Gastroesophageal sphincter (tissue), 3 donors: ENCODE results near the gene NSFL1C.

ENCODE experiments used
- EP300 ChIP-seq: sonication (generic); formaldehyde crosslinking; IDR thresholded peaks from one replicate; pipeline ENCODE4 v1.6.1; 2017; ENCODE audit warnings: antibody characterized with exemption, mild to moderate bottlenecking
- POLR2A ChIP-seq, 2 donors: fragments of 450-650 bp; IDR thresholded peaks; one replicate each; pipeline ENCODE4 v1.6.1; 2017; ENCODE audit warnings: antibody characterized with exemption in 2 of 2, mild to moderate bottlenecking in 2 of 2, moderate library complexity in 1 of 2
- TF ChIP-seq, protein P1 (sequence below), 4 experiments: fragments of 200-600 bp in 2 of 4; fragments of 450-650 bp in 2 of 4; sonication (generic) in 1 of 4; IDR thresholded peaks; one replicate each; pipeline ENCODE4 v1.5.1; 2017 to 2019; ENCODE audit warnings: antibody characterized with exemption in 4 of 4, mild to moderate bottlenecking in 2 of 4, moderate library complexity in 2 of 4

DNA sequence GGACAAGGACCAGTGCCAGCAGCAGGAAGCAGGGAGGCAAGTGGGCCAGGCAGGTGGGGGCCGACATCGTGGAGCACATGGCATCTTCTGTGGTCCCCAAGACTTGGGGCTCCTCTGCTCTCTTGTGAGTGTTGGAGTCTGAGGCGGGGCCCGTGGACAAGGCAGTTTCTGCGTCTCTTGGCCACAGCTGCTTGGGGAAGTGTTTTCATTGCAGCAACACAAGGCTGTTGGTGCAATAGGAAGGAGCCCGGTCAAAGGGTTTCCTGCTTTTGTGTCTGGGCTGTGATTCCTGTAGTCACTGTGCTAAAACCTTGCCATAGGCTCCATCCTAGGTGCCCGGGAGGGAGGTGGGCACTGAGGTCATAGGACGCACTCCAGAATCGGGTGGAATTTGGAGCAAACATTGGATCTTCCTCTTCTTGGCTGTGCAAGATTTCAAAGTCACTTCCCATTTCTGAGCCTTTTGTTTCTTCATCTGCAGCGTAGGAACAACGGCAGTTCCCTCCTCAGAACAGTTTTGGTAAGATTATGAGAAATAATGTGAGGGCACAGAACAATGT lies 24.7 kb upstream of the NSFL1C start, which contains the start of gene SIRPB2:
- TF ChIP-seq EP300 = no peak
- TF ChIP-seq, protein P1, sequence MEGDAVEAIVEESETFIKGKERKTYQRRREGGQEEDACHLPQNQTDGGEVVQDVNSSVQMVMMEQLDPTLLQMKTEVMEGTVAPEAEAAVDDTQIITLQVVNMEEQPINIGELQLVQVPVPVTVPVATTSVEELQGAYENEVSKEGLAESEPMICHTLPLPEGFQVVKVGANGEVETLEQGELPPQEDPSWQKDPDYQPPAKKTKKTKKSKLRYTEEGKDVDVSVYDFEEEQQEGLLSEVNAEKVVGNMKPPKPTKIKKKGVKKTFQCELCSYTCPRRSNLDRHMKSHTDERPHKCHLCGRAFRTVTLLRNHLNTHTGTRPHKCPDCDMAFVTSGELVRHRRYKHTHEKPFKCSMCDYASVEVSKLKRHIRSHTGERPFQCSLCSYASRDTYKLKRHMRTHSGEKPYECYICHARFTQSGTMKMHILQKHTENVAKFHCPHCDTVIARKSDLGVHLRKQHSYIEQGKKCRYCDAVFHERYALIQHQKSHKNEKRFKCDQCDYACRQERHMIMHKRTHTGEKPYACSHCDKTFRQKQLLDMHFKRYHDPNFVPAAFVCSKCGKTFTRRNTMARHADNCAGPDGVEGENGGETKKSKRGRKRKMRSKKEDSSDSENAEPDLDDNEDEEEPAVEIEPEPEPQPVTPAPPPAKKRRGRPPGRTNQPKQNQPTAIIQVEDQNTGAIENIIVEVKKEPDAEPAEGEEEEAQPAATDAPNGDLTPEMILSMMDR (IDR thresholded peaks at IDR 0.05) = no peak
- TF ChIP-seq POLR2A (IDR thresholded peaks at IDR 0.05) = peak; percentile 13 to 32
